Measurements from ENCODE around the gene LRRN4CL.

The LRRN4CL gene

DNA sequence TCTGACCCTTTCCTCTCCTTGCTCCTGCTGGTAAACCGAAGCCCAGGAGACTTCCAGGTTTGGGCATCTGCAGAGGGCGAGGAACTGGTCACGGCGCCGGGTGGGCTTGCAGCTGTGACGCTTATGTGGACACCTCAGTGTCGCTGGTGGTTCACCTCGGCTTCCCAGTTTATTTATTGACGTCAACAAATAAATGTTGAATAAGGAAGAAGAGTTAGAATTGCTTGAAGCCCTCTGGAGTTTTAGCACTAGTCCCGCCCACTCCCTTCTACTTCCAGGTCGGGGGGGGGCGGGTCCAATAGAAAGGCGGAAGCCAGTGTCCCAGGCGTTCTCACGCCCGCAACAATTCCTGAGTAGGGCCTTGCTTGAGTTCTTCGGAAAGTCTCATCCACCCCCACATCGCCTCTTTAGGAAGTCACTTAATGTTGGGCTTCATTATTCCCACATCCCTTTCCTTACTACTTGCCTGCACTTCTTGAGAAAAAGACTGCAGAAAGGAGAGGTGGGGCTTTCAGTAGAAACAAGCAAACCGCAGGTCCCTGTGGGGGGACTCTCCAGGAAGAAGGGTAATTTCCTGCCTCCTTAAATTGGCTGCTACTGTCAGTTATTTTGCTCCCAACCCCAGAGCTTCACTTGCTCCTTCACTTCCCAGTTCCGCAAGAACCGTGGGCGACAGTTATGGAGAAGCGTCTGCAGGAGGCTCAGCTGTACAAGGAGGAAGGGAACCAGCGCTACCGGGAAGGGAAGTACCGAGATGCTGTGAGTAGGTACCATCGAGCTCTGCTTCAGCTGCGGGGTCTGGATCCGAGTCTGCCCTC lies 39.0 kb upstream of the LRRN4CL start, which contains the start of gene TTC9C:
TTC9C (plus strand) TSS at position 316 of the 818 bp plus-strand sequence; CDS start at position 679, 363 bp downstream.
- peaks cover 6% of the 10 kb centered on the region; the same call in 1 of the 2 replicates for H3K36me3 ChIP-seq (ENCODE audit: insufficient read depth)
- H4K20me1 ChIP-seq (ENCODE audit: insufficient read depth): peaks cover 16% of the 10 kb centered on the region; the same call in 1 of the 2 replicates
- H3K4me2 ChIP-seq: peak within 1 kb of the TSS; percentile 82
- peak within 1 kb of the TSS; percentile 89 for H3K27ac ChIP-seq
- peak within 1 kb of the TSS; percentile 70 for H2AFZ ChIP-seq (ENCODE audit: low read depth)
- peaks cover 56% of the 10 kb centered on the region for H3K79me2 ChIP-seq (ENCODE audit: insufficient read depth, low read depth)
- H3K27me3 ChIP-seq (ENCODE audit: insufficient read depth, low read depth): no peaks in the 10 kb centered on the region
- H3K4me1 ChIP-seq (ENCODE audit: low read depth, poor library complexity, severe bottlenecking): peaks cover 30% of the 10 kb centered on the region
- TF ChIP-seq, protein P1, sequence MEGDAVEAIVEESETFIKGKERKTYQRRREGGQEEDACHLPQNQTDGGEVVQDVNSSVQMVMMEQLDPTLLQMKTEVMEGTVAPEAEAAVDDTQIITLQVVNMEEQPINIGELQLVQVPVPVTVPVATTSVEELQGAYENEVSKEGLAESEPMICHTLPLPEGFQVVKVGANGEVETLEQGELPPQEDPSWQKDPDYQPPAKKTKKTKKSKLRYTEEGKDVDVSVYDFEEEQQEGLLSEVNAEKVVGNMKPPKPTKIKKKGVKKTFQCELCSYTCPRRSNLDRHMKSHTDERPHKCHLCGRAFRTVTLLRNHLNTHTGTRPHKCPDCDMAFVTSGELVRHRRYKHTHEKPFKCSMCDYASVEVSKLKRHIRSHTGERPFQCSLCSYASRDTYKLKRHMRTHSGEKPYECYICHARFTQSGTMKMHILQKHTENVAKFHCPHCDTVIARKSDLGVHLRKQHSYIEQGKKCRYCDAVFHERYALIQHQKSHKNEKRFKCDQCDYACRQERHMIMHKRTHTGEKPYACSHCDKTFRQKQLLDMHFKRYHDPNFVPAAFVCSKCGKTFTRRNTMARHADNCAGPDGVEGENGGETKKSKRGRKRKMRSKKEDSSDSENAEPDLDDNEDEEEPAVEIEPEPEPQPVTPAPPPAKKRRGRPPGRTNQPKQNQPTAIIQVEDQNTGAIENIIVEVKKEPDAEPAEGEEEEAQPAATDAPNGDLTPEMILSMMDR (conservative IDR thresholded peaks at IDR 0.05; ENCODE audit: low read depth, low read length): no peak
- H3K4me3 ChIP-seq (IDR thresholded peaks at IDR 0.05; ENCODE audit: insufficient read depth, low read depth, low read length): no peak within 1 kb of the TSS
- peak within 1 kb of the TSS; percentile 77 for H3K9ac ChIP-seq

DNA sequence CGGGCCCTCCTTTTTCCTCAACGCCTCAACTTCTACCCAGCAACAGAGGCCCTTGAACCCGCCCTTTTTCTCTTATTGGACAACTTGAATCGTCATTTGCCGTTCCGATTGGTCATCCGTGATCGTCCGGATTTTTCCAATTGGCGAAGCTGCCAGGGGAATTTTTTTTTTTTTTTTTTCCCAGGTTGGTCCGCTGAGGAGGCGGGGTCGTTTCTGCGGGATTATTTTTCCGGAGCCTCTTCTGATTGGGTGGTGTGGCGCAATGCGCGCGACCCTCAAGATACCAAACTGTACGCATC lies 38.5 kb upstream of the LRRN4CL start:
- TF ChIP-seq, protein P1 (conservative IDR thresholded peaks at IDR 0.05; ENCODE audit: low read depth, low read length): no peak
- H3K27ac ChIP-seq: peak overlapping the region; percentile 89

DNA sequence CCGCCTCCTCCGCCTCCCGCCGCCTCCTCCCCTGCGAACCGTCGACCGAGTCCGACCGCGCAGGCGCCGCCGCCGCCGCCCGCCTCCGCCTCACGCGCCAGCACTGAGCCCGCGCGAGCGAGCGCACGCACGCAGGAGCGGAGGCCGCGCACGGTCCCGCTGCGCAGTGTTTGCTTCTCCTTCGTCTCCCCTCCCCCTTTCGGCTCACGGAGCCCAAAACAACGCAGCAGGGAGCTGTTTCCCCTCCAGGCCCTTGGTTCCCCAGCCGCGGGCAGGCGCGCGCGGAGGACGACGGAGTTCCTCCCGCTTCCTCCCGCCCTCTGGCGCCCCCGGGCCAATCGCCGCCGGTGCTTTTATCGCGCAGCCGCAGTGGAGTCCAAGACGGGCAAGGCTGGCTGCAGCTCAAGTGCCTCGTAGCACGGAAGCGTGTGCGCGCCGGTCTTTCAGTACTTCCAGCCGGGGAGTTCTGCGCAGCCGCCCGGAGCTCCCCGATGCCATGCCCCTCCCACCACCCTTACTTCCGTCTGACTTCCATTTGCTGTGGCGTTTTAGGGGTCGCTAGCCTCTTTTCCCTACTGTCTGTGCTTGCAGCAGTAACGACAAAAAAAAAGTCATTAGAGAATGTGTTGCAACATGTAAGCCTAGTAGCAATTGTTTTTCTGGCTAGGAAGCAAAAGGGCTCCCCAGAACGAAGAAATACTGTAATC lies 38.0 kb upstream of the LRRN4CL start, which contains the start of gene HNRNPUL2:
HNRNPUL2 (minus strand) TSS at position 293 of the 707 bp plus-strand sequence. CDS start 301 bp downstream, outside the sequence.
- Histone ChIP-seq H3K27me3 (ENCODE audit: insufficient read depth, low read depth) (no peaks in the 10 kb centered on the region), H3K4me2 (peak within 1 kb of the TSS; percentile 98), H3K27ac (peak within 1 kb of the TSS; percentile 89), H3K4me1 (ENCODE audit: low read depth, poor library complexity, severe bottlenecking) (peaks cover 35% of the 10 kb centered on the region), H3K4me3 (IDR thresholded peaks at IDR 0.05; ENCODE audit: insufficient read depth, low read depth, low read length) (no peak within 1 kb of the TSS), H4K20me1 (ENCODE audit: insufficient read depth) (peaks cover 16% of the 10 kb centered on the region; the same call in 1 of the 2 replicates), H2AFZ (ENCODE audit: low read depth) (peak within 1 kb of the TSS; percentile 70), H3K79me2 (ENCODE audit: insufficient read depth, low read depth) (peaks cover 66% of the 10 kb centered on the region), H3K9ac (peak within 1 kb of the TSS; percentile 77), H3K36me3 (ENCODE audit: insufficient read depth) (peaks cover 17% of the 10 kb centered on the region; the same call in 1 of the 2 replicates)
- TF ChIP-seq, protein P1 (conservative IDR thresholded peaks at IDR 0.05; ENCODE audit: low read depth, low read length): no peak

More for the DNA sequence above, 38.5 kb upstream of the LRRN4CL start:
- Histone ChIP-seq H3K79me2 (ENCODE audit: insufficient read depth, low read depth) (peaks cover 61% of the 10 kb centered on the region), H3K27me3 (ENCODE audit: insufficient read depth, low read depth) (no peaks in the 10 kb centered on the region), H3K4me2 (peak overlapping the region; percentile 68), H3K9ac (peak overlapping the region; percentile 77; the same call in 1 of the 2 replicates), H2AFZ (ENCODE audit: low read depth) (peak overlapping the region; percentile 70), H4K20me1 (ENCODE audit: insufficient read depth) (peaks cover 16% of the 10 kb centered on the region; the same call in 1 of the 2 replicates), H3K4me3 (IDR thresholded peaks at IDR 0.05; ENCODE audit: insufficient read depth, low read depth, low read length) (no peak overlapping the region), H3K36me3 (ENCODE audit: insufficient read depth) (peaks cover 12% of the 10 kb centered on the region; the same call in 1 of the 2 replicates), H3K4me1 (ENCODE audit: low read depth, poor library complexity, severe bottlenecking) (peaks cover 35% of the 10 kb centered on the region)

DNA sequence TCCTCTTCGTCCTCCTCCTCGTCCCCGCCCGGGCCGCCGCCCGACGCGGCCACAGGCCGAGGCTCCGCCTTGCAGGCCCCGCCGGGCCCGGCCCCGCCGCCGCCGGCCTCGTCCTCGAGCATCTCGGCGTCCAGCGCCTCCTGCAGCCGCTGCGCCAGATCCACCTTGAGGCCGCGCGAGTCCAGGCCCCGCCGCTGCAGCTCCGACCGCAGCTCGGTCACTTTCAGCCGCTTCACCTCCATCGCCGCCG lies 37.5 kb upstream of the LRRN4CL start:
- Histone ChIP-seq H3K27ac (peak overlapping the region; percentile 89), H3K36me3 (ENCODE audit: insufficient read depth) (peaks cover 21% of the 10 kb centered on the region; the same call in 1 of the 2 replicates), H3K4me3 (IDR thresholded peaks at IDR 0.05; ENCODE audit: insufficient read depth, low read depth, low read length) (no peak overlapping the region), H3K4me2 (no peak overlapping the region; the same call in 1 of the 2 replicates), H2AFZ (ENCODE audit: low read depth) (peak overlapping the region; percentile 36; the same call in 1 of the 2 replicates), H4K20me1 (ENCODE audit: insufficient read depth) (peaks cover 16% of the 10 kb centered on the region; the same call in 1 of the 2 replicates), H3K4me1 (ENCODE audit: low read depth, poor library complexity, severe bottlenecking) (peaks cover 34% of the 10 kb centered on the region), H3K27me3 (ENCODE audit: insufficient read depth, low read depth) (no peaks in the 10 kb centered on the region), H3K79me2 (ENCODE audit: insufficient read depth, low read depth) (peaks cover 71% of the 10 kb centered on the region), H3K9ac (peak overlapping the region; percentile 77)
- TF ChIP-seq, protein P1 (conservative IDR thresholded peaks at IDR 0.05; ENCODE audit: low read depth, low read length): no peak
